GM19324 (cell line): ENCODE results near the gene CYP3A5.
"Not testable (repeated sequence)": the region's sequence is repeated elsewhere in the genome, so short reads cannot be mapped to it uniquely, and the experiment has no call there.

Source experiments
- ATAC-seq: cut with Tn5 transposase; IDR thresholded peaks from one replicate; pipeline ENCODE4 v1.9.1; 2021; ENCODE audit warnings: mild to moderate bottlenecking, moderate library complexity; ENCODE audit not compliant: unreplicated experiment, low FRiP score

CYP3A5 gene

DNA sequence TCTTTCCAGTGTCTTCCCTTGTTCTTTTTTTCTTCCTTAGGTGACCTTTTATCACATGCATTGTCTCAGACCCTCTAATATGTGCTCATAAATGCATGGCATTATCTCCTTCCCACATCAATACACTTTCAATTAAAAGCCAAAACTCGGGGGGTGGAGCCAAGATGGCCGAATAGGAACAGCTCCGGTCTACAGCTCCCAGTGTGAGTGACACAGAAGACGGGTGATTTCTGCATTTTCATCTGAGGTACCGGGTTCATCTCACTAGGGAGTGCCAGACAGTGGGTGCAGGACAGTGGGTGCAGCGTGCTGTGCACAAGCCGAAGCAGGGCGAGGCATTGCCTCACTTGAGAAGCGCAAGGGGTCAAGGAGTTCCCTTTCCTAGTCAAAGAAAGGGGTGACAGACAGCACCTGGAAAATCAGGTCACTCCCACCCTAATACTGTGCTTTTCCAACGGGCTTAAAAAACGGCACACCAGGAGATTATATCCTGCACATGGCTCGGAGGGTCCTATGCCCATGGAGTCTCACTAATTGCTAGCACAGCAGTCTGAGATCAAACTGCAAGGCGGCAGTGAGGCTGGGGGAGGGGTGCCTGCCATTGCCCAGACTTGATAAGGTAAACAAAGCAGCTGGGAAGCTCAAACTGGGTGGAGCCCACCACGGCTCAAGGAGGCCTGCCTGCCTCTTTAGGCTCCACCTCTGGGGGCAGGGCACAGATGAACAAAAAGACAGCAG, 6.2 kb upstream of the CYP3A5 start:
- not testable (repeated sequence) for ATAC-seq

- ATAC-seq: no peak
Measured at GRCh38 chr7:99685129-99685758, 5.4 kb upstream of the CYP3A5 start.

DNA sequence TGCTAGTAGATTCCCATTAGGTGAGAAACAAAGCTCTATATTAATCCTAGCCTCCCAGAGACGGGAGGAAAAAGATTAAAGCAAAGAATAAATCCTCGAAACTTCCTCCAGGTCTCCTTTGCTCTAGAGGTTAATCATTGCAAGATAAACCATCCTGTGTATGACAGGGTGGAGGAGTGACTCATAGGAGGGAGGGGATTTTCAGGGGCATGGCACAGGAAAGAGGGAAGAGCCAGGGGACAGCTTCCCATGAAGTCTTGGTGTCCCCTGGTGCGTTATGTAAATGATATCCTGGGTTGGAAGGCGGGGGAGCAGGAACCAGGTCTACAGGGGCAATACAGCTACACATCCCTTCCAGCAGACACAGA, 780 bp downstream of the CYP3A5 start:
- ATAC-seq: no peak

- no peak for ATAC-seq
Measured at GRCh38 chr7:99677648-99678045, 2.1 kb downstream of the CYP3A5 start.

- no peak for ATAC-seq
Measured at GRCh38 chr7:99677013-99677647, 2.7 kb downstream of the CYP3A5 start.

- ATAC-seq: no peak
Measured at GRCh38 chr7:99674995-99675742, 4.6 kb downstream of the CYP3A5 start.

DNA sequence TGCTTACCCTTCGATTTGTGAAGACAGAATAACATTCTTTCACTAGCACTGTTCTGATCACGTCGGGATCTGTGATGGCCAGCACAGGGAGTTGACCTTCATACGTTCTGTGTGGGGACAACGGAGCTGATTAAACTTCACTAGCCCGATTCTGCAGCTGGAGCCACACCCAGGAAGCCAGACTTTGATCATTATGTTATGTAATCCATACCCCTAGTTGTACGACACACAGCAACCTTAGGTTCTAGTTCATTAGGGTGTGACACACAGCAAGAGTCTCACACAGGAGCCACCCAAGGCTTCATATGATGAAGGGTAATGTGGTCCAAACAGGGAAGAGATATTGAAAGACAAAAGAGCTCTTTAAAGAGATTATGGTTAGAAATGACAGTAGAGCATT, 7.2 kb downstream of the CYP3A5 start:
- no peak for ATAC-seq

- ATAC-seq: no peak
Measured at GRCh38 chr7:99669782-99670181, 10.0 kb downstream of the CYP3A5 start.

DNA sequence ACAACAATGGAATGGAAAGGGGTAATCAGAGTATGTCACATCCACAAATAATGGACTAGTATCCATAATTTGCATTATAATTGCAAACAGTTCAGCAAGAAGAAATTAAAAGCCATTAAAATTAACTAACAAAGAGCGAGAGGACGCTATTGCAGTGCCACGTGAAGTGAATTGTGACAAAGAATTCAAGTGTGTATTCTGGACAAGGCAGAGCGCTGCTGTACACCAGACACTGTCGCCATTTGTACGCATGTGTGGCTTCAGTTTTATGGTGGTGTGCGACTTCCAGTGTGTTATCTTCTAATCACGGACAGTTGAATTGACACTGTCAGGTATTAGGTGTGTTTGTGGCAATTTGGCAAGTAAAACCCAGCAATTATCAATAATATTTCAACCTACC, 11.3 kb downstream of the CYP3A5 start:
- no peak for ATAC-seq

- no peak for ATAC-seq
Measured at GRCh38 chr7:99667179-99667578, 12.6 kb downstream of the CYP3A5 start.

- ATAC-seq: no peak
Measured at GRCh38 chr7:99666013-99666395, 13.8 kb downstream of the CYP3A5 start.

GRCh38 chr7:99665312-99666012, 14.3 kb downstream of the CYP3A5 start:
- ATAC-seq: no peak

DNA sequence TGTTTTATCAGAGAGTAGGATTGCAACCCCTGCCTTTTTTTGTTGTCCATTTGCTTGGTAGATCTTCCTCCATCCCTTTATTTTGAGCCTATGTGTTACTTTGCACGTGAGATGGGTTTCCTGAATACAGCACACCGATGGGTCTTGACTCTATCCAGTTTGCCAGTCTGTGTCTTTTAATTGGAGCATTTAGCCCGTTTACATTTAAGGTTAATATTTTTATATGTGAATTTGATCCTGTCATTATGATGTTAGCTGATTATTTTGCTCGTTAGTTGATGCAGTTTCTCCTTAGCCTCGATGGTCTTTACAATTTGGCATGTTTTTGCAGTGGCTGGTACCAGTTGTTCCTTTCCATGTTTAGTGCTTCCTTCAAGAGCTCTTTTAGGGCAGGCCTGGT, 21.9 kb downstream of the CYP3A5 start:
- not testable (repeated sequence) for ATAC-seq

- ATAC-seq: not testable (repeated sequence)
Measured at GRCh38 chr7:99654626-99655025, 25.2 kb downstream of the CYP3A5 start.

- no peak for ATAC-seq
Measured at GRCh38 chr7:99653754-99654153, 26.0 kb downstream of the CYP3A5 start.

DNA sequence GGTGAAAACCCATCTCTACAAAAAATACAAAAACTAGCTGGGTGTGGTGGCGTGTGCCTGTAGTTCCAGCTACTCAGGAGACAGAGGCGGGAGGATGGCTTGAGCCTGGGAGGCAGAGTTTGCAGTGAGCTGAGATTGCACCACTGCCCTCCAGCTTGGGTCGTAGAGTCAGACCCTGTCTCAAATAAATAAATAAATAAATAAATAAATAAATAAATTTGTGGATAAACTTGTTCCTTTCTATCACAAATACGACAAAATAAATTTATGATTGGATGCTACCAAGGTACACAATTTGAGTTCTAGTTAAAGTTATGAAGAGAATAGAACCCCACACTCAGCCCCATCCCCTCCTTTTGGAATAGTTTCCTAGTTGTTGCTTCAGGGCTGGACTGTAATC, 26.5 kb downstream of the CYP3A5 start:
- not testable (repeated sequence) for ATAC-seq

- ATAC-seq: no peak
Measured at GRCh38 chr7:99652671-99653070, 27.1 kb downstream of the CYP3A5 start.

GRCh38 chr7:99651290-99651689, 28.5 kb downstream of the CYP3A5 start:
- ATAC-seq: no peak

DNA sequence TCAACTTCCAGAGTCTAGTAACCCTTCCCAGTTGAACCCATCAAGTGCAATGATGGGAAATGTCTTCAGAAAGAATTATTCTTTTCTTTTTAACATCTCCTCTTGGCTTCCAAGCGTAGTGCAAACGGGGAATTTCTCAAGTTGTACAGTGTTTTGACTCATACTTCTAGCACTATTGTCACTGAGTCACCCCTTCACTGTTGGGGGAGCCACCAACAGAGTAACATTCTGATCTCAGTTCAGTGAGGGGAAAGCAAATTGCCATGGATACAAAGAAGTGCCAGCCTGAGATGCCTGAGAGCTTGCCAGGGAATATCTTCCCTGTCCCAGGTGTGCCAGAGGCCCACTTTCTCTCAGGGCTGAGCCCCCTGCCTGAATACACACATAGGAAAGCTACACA, 31.0 kb downstream of the CYP3A5 start:
- no peak for ATAC-seq

GRCh38 chr7:99645590-99645989, 34.2 kb downstream of the CYP3A5 start:
- ATAC-seq: no peak

DNA sequence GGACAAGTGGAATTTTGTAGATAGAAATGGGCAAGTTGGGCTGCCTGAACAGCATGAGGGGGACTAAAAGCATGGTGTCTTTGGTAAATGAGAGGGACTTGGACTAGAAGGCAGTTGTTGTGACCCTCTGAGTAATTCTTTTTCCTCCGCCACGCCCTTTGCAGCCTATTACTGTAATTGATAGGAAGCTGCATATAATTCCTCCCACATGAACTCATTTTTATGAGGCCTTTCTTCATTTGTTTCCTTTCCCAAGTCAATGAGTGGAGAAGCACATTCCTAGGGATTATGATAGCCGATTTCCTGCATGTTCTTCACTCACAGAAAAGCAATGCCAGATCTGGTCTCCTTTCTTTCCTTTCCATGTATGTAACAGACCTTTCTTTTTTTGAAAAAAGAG, 35.4 kb downstream of the CYP3A5 start:
- no peak for ATAC-seq
